ENCODE data around the gene MRPL4.

The MRPL4 gene

GRCh38 chr19:10292789-10293636, 41.0 kb downstream of the MRPL4 start:
- H3K4me3 ChIP-seq (replicated peaks; ENCODE audit: low read depth, low read length), result 0 out of 2 replicates have a peak overlapping the region, but pooled peaks have one; percentile 7
- no peak for TF ChIP-seq CTCF (IDR thresholded peaks at IDR 0.05; ENCODE audit: low read depth, low read length, missing control alignments)
- no peak for DNase-seq (ENCODE audit: extremely low read depth, low read depth)

GRCh38 chr19:10293637-10294367, 41.8 kb downstream of the MRPL4 start:
- TF ChIP-seq CTCF (IDR thresholded peaks at IDR 0.05; ENCODE audit: low read depth, low read length, missing control alignments), result no peak
- no peak overlapping the region for H3K4me3 ChIP-seq (replicated peaks; ENCODE audit: low read depth, low read length)
- DNase-seq (ENCODE audit: extremely low read depth, low read depth), result no peak

GRCh38 chr19:10294368-10294697, 42.3 kb downstream of the MRPL4 start:
- TF ChIP-seq CTCF (IDR thresholded peaks at IDR 0.05; ENCODE audit: low read depth, low read length, missing control alignments), result no peak
- no peak overlapping the region for H3K4me3 ChIP-seq (replicated peaks; ENCODE audit: low read depth, low read length)
- DNase-seq (ENCODE audit: extremely low read depth, low read depth), result no peak

- no peak overlapping the region for H3K4me3 ChIP-seq (replicated peaks; ENCODE audit: low read depth, low read length)
- DNase-seq (ENCODE audit: extremely low read depth, low read depth), result no peak
- peak; percentile 7 for TF ChIP-seq CTCF (IDR thresholded peaks at IDR 0.05; ENCODE audit: low read depth, low read length, missing control alignments)
Observed at GRCh38 chr19:10295305-10295846, 43.4 kb downstream of the MRPL4 start.

- TF ChIP-seq CTCF (IDR thresholded peaks at IDR 0.05; ENCODE audit: low read depth, low read length, missing control alignments), result no peak
- no peak for DNase-seq (ENCODE audit: extremely low read depth, low read depth)
- H3K4me3 ChIP-seq (replicated peaks; ENCODE audit: low read depth, low read length), result no peak overlapping the region
Observed at GRCh38 chr19:10295847-10296591, 44.0 kb downstream of the MRPL4 start.

Measured in HFF-Myc (cell line).